Subcutaneous abdominal adipose tissue (tissue), 5 donors: ENCODE results near the gene MSMP.

Experiments
- H3K27ac ChIP-seq: one replicate; pipeline ENCODE4 v1.7.0; 2013; ENCODE audit warnings: low read depth, mild to moderate bottlenecking, inconsistent platforms, low read length, moderate library complexity
- H3K27me3 ChIP-seq, 5 donors: one replicate each; pipeline ENCODE4 v1.7.0; 2013; ENCODE audit warnings: low read length in 5 of 5, inconsistent platforms in 1 of 5; ENCODE audit not compliant: control insufficient read depth in 5 of 5, insufficient read depth in 4 of 5
- H3K36me3 ChIP-seq, 5 donors: one replicate each; pipeline ENCODE4 v1.7.0; 2013; ENCODE audit warnings: low read length in 5 of 5; ENCODE audit not compliant: control insufficient read depth in 5 of 5, insufficient read depth in 5 of 5
- H3K4me1 ChIP-seq, 5 donors: one replicate each; pipeline ENCODE4 v1.7.0; 2013; ENCODE audit warnings: low read length in 5 of 5, mild to moderate bottlenecking in 3 of 5, moderate library complexity in 1 of 5; ENCODE audit not compliant: control insufficient read depth in 5 of 5, insufficient read depth in 5 of 5
- H3K4me3 ChIP-seq, 5 donors: one replicate each; pipeline ENCODE4 v1.7.0; 2013; ENCODE audit warnings: low read length in 5 of 5, low read depth in 1 of 5
- H3K9ac ChIP-seq, 5 donors: one replicate each; pipeline ENCODE4 v1.7.0; 2013; ENCODE audit warnings: low read length in 5 of 5, mild to moderate bottlenecking in 4 of 5, moderate library complexity in 3 of 5
- H3K9me3 ChIP-seq, 5 donors: one replicate each; pipeline ENCODE4 v1.7.0; 2013; ENCODE audit warnings: low read length in 5 of 5; ENCODE audit not compliant: control insufficient read depth in 5 of 5
- donor health status: healthy.
- donor health status: healthy.
- donor health status: healthy.
- donor health status: healthy.
- donor health status: healthy.

The MSMP gene

DNA sequence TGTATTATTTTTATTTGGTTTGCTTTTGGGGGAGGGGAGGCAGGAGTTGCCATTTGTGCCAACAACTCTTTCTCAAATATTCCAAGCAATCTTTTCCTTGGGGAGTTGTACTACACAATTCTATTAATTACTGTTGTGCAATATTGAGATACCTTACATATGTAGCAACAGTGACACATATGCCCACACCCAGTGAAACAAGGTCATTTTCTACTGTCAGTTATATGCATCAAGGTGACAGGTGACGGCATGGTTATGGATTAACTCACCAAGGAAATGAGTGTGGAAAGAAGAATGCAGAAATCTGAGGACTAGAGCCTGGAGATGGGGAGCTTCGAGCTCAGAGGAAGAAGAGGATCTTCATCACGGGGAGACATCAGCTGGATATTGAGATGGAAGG lies 17.9 kb upstream of the MSMP start:
- H3K4me1 ChIP-seq: peaks cover 6 to 29% (median 24%) of the 10 kb centered on the region in 5 donors
- no peak overlapping the region for H3K4me3 ChIP-seq
- H3K27me3 ChIP-seq: no peaks in the 10 kb centered on the region
- no peaks in the 10 kb centered on the region for H3K9me3 ChIP-seq
- no peak overlapping the region for H3K27ac ChIP-seq
- no peaks in the 10 kb centered on the region for H3K36me3 ChIP-seq
- H3K9ac ChIP-seq: no peak overlapping the region

DNA sequence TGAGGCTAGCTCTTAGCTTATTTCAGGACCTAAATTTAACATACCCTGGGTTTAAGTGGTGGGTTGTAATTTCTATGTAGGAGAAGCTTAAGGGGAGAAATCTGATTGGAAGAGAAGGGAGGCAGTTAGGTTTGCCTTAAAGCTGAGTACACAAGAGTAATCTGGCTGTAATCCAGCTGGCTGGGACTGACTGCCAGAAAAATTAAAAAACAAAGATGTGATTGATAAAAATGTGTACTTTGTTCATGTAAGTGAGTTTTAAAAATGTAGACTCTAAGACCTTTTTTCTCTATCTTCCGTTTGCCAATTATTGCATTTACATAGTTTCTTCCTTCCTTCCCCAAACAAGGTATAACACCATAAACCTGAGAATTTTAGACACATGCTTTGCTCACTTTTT lies 17.5 kb upstream of the MSMP start:
- Histone ChIP-seq H3K27me3 (no peaks in the 10 kb centered on the region), H3K27ac (peak overlapping the region; percentile 35), H3K9me3 (no peaks in the 10 kb centered on the region), H3K4me1 (peaks cover 6 to 29% (median 24%) of the 10 kb centered on the region in 5 donors), H3K4me3 (no peak overlapping the region), H3K9ac (peak overlapping the region in 1 of 5 donors; percentile 13), H3K36me3 (no peaks in the 10 kb centered on the region)

DNA sequence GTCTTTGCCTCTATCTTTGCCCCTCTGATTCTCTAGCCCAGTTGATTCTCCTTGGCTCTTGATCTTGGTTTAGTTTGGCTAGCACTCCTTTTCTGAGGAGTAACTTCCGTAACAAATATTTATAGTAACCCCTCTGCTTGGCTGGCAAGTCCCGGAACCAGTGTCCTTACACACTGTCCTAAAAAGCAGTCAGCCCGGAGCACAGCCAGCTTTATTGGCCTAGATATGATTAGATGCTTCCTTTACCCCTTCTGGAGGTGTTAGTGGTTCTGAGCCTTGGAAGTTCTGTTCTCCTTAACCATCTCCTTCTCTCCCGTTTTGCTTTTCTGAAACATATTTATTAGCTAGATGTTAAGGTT lies 17.0 kb upstream of the MSMP start:
- H3K4me1 ChIP-seq: peaks cover 6 to 29% (median 24%) of the 10 kb centered on the region in 5 donors
- peak overlapping the region in 1 of 5 donors; percentile 61 for H3K9ac ChIP-seq
- H3K9me3 ChIP-seq: no peaks in the 10 kb centered on the region
- H3K27me3 ChIP-seq: no peaks in the 10 kb centered on the region
- peak overlapping the region; percentile 35 for H3K27ac ChIP-seq
- no peak overlapping the region for H3K4me3 ChIP-seq
- no peaks in the 10 kb centered on the region for H3K36me3 ChIP-seq

DNA sequence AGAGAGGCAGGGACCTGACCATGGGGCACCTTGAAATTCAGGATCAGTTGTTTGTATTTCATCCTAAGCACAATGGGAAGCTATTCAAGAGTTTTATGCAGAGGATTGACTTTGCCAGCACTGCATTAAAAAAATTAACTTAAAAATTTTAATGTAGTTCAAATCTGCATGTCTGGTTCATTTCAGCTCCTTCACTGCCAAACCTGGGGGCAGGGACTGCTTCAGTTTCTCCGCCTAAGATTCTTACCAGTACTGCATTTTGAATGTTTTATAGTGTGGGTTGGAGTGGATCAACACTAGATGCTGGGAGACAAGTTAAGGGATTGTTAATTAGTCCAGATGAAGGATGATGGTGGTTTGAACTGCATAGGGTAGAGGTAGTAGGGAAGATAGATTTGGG lies 15.7 kb upstream of the MSMP start:
- peaks cover 6 to 24% (median 18%) of the 10 kb centered on the region in 5 donors for H3K4me1 ChIP-seq
- H3K36me3 ChIP-seq: no peaks in the 10 kb centered on the region
- H3K4me3 ChIP-seq: no peak overlapping the region
- H3K9ac ChIP-seq: no peak overlapping the region
- H3K27ac ChIP-seq: no peak overlapping the region
- H3K27me3 ChIP-seq: no peaks in the 10 kb centered on the region
- H3K9me3 ChIP-seq: no peaks in the 10 kb centered on the region

DNA sequence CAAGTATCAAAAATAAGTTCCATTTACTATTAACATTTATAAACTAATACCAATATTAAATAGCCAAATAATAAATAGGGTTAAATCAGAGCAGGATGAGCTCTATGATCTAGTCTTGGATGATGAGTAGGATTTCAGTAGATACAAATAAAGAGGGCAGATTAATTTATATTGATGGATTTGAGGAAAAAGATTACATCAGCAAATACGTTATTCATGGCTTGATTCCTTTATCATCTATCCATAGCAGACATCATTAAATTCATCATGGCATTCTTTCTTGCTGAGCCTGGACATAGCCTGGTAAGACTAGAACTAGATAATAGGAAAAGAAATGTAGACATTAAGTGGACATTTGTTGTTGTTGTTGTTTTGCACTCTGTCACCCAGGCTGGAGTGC lies 13.4 kb upstream of the MSMP start:
- Histone ChIP-seq H3K4me3 (no peak overlapping the region), H3K9me3 (no peaks in the 10 kb centered on the region), H3K4me1 (peaks cover 6 to 24% (median 18%) of the 10 kb centered on the region in 5 donors), H3K9ac (no peak overlapping the region), H3K36me3 (no peaks in the 10 kb centered on the region), H3K27ac (no peak overlapping the region), H3K27me3 (no peaks in the 10 kb centered on the region)

DNA sequence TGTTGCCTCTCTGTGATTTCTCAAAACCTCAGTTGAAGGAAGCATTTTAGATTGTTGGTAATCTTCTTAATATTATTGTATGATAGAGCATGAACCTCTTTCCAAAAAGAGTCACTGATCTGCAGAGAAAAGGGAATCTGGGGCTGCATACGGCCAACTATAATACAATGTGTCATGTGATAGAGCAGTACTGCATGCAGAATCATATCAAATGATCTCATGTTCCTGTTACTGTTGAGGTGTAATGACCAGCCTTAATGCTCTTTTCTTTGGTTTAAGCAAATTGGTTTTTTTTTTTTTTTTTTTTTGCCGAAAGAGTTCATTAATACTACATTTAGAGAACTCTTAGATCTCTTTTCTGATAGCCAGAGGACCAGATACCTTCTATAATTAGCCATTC lies 12.9 kb upstream of the MSMP start:
- Histone ChIP-seq H3K4me1 (peaks cover 6 to 20% (median 17%) of the 10 kb centered on the region in 5 donors), H3K27me3 (no peaks in the 10 kb centered on the region), H3K27ac (no peak overlapping the region), H3K9ac (no peak overlapping the region), H3K4me3 (no peak overlapping the region), H3K9me3 (no peaks in the 10 kb centered on the region), H3K36me3 (no peaks in the 10 kb centered on the region)

DNA sequence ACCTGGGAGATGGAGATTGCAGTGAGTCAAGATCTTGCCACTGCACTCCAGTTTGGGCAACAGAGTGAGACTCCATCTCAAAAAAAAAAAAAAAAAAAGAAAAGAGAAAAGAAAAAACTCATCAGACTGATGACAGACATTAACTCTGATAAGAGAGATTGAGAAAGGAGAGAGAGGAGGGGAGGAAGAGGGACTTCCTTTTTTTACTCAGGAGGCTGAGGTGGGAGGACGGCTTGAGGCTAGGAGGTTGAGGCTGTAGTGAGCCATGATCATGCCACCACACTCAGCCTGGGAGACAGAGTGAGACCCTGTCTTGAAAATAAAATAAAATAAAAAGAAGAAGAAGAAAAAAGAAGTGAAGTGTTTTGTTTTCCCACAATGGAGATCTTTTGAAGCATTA lies 9.7 kb upstream of the MSMP start:
- Histone ChIP-seq H3K36me3 (no peaks in the 10 kb centered on the region), H3K9ac (no peak overlapping the region), H3K9me3 (no peaks in the 10 kb centered on the region), H3K27me3 (no peaks in the 10 kb centered on the region), H3K27ac (no peak overlapping the region), H3K4me1 (peaks cover 2 to 10% (median 5%) of the 10 kb centered on the region in 5 donors), H3K4me3 (no peak overlapping the region)

DNA sequence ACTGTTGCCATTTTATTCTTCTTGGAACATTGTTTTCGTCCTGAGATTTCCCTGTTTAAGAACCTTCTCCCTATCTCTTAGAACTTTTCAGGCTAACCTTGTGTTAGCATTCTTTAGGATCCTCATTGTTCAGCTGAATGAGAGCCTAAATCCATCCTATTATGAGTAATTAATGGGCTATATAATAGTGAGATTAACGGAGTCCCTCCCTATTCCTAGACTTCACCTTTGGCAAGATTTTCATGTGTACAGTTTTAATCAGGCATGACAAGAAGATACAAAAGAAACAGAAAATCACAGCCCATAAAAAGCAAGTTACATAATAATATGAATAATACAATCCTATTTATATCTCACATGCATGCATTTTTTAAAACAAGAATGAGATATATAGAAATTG lies 9.1 kb upstream of the MSMP start:
- Histone ChIP-seq H3K4me1 (peaks cover 2 to 16% (median 11%) of the 10 kb centered on the region in 5 donors), H3K27ac (no peak overlapping the region), H3K4me3 (no peak overlapping the region), H3K36me3 (no peaks in the 10 kb centered on the region), H3K27me3 (no peaks in the 10 kb centered on the region), H3K9me3 (no peaks in the 10 kb centered on the region), H3K9ac (no peak overlapping the region)

DNA sequence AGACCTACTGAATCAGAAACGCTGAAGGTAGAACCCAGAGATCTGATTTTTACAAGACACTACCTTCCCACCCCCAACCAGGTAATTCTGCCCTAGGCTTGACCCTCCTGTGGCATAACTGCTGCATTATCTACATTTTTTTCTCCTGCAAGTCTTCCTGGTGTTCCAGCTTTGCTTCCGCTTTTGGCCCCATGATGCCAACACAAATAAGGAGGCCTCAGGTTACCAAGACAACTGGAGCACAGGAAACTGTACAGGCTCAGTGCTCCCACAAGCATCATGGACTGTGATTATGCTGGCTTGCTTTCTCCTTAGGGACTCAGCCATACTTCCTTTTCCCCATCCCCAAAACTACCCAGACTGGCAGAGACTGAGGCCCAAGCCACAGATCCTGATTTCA lies 6.6 kb upstream of the MSMP start:
- H3K9me3 ChIP-seq: no peaks in the 10 kb centered on the region

DNA sequence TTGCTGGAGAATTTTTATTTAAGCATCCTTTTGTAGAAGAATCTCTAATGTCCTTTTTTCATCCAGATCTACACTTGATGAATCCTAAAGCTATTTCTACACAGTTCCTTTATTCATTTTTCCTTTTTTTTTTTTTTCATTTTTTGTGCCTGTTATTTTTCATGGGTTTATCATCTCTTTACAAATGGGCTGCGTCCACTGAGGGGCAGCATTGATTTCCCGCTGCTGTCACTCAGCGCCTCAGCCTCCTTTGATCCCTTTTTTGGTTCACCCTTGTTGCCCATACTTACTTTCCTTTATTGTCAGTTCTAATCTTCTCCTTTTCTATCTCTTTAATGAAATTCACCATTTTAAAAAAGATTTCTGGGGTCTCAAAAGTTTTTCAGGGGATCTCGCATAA lies 5.7 kb upstream of the MSMP start:
- peaks cover 0 to 5% (median 3%) of the 10 kb centered on the region in 5 donors for H3K36me3 ChIP-seq
- no peak overlapping the region for H3K9ac ChIP-seq
- peaks cover 5 to 38% (median 32%) of the 10 kb centered on the region in 5 donors for H3K4me1 ChIP-seq
- H3K9me3 ChIP-seq: no peaks in the 10 kb centered on the region
- H3K27me3 ChIP-seq: no peaks in the 10 kb centered on the region
- no peak overlapping the region for H3K27ac ChIP-seq
- H3K4me3 ChIP-seq: no peak overlapping the region

More for the DNA sequence above, 6.6 kb upstream of the MSMP start:
- H3K9ac ChIP-seq: no peak overlapping the region
- H3K27me3 ChIP-seq: no peaks in the 10 kb centered on the region
- H3K4me3 ChIP-seq: no peak overlapping the region
- H3K4me1 ChIP-seq: peaks cover 5 to 38% (median 32%) of the 10 kb centered on the region in 5 donors
- no peak overlapping the region for H3K27ac ChIP-seq
- no peaks in the 10 kb centered on the region for H3K36me3 ChIP-seq
